SK-N-MC (cell line): ENCODE measurements around the gene MPC1.
"Not testable (repeated sequence)": the region's sequence is repeated elsewhere in the genome, so short reads cannot be mapped to it uniquely, and the experiment has no call there.

ENCODE experiments used
- DNase-seq: peaks from one replicate; pipeline ENCODE4 v3.0.0-alpha.2; 2011; ENCODE audit warnings: low read depth, low spot score
- H3K27ac ChIP-seq: fragments of 200-600 bp; sonication (generic); 2 replicates; pipeline ENCODE4 v1.5.1; 2016; ENCODE audit warnings: mixed run types
- H3K36me3 ChIP-seq: fragments of 200-600 bp; sonication (generic); 2 replicates; pipeline ENCODE4 v1.6.1; 2017; ENCODE audit warnings: antibody characterized with exemption, low read length, mixed read lengths; ENCODE audit not compliant: insufficient read depth
- H3K4me3 ChIP-seq: fragments of 200-600 bp; sonication (generic); 2 replicates; pipeline ENCODE4 v1.5.1; 2016
- H3K9ac ChIP-seq: fragments of 200-600 bp; sonication (generic); 2 replicates; pipeline ENCODE4 v1.8.0; 2017; ENCODE audit warnings: mixed run types, mixed read lengths; ENCODE audit not compliant: insufficient read length
- H3K9me3 ChIP-seq: fragments of 200-600 bp; sonication (generic); 2 replicates; pipeline ENCODE4 v1.6.1; 2017; ENCODE audit warnings: low read depth, mild to moderate bottlenecking, antibody characterized with exemption, low read length, moderate library complexity, mixed read lengths
- EZH2 ChIP-seq: fragments of 200-600 bp; sonication (generic); IDR thresholded peaks from one replicate; pipeline ENCODE4 v1.6.1; 2017; ENCODE audit warnings: antibody characterized with exemption
- FOXP2 ChIP-seq: optimal IDR thresholded peaks from 2 replicates; pipeline ENCODE3; 2011; ENCODE audit warnings: mild to moderate bottlenecking, moderate library complexity; ENCODE audit not compliant: insufficient read depth; ENCODE audit errors: extremely low read length, control extremely low read depth
- POLR2AphosphoS5 ChIP-seq: IDR thresholded peaks from 2 replicates; pipeline ENCODE4 v1.6.1; 2012; ENCODE audit warnings: mild to moderate bottlenecking, low read depth, low read length, borderline replicate concordance

MPC1 gene

GRCh38 chr6:166411271-166411670 is 28.5 kb upstream of the MPC1 start:
- H3K9ac ChIP-seq = no peak overlapping the region
- no peak overlapping the region for H3K4me3 ChIP-seq
- TF ChIP-seq FOXP2 = no peak
- no peak for TF ChIP-seq EZH2
- no peak for DNase-seq
- H3K36me3 ChIP-seq = no peaks in the 10 kb centered on the region
- H3K9me3 ChIP-seq = no peaks in the 10 kb centered on the region
- no peak overlapping the region for H3K27ac ChIP-seq

DNA sequence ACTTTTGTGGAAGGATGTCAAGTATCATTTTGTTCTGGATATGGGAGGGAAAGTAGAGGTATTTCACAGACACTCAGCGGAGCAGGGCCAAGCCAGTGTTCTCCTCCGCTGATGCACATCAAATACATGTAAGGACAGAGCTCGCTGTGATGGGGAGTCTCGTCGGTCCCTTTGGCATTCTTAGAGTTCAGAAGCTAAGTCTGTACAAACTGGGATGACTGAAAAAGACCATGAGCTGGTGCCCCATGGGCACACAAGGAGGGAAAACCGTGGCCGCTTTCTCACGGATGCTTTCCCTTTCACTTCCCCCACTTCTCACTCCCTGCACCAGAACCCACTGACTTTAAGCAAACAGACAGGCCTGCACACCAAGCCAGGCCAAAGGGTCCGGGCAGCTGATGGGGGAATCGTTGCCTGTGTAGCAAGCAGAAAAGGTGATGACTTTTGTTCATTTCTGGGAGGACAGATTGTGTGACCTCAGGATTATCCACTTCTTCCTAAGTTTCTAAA is 27.7 kb upstream of the MPC1 start:
- Histone ChIP-seq H3K36me3 (no peaks in the 10 kb centered on the region), H3K4me3 (no peak overlapping the region), H3K27ac (no peak overlapping the region), H3K9ac (no peak overlapping the region), H3K9me3 (no peaks in the 10 kb centered on the region)
- TF ChIP-seq FOXP2 (no peak), EZH2 (no peak), POLR2AphosphoS5 (no peak)
- no peak for DNase-seq

GRCh38 chr6:166408936-166409755 is 26.4 kb upstream of the MPC1 start:
- no peaks in the 10 kb centered on the region for H3K36me3 ChIP-seq
- H3K4me3 ChIP-seq = peak overlapping the region; percentile 14; the same call in 1 of the 2 replicates
- DNase-seq = no peak
- no peaks in the 10 kb centered on the region for H3K9me3 ChIP-seq
- no peak overlapping the region for H3K9ac ChIP-seq
- TF ChIP-seq POLR2AphosphoS5 (no peak), EZH2 (no peak), FOXP2 (no peak)
- H3K27ac ChIP-seq = no peak overlapping the region

- no peak overlapping the region for H3K4me3 ChIP-seq
- H3K9me3 ChIP-seq = no peaks in the 10 kb centered on the region
- DNase-seq = no peak
- H3K36me3 ChIP-seq = no peaks in the 10 kb centered on the region
- no peak for TF ChIP-seq FOXP2
- no peak for TF ChIP-seq EZH2
- TF ChIP-seq POLR2AphosphoS5 = no peak
- H3K27ac ChIP-seq = no peak overlapping the region
- no peak overlapping the region for H3K9ac ChIP-seq
These were observed 23.5 kb upstream of the MPC1 start for GRCh38 chr6:166406197-166406596.

- TF ChIP-seq POLR2AphosphoS5 = no peak
- no peak for TF ChIP-seq FOXP2
- TF ChIP-seq EZH2 = no peak
- Histone ChIP-seq H3K9ac (no peak overlapping the region), H3K27ac (no peak overlapping the region), H3K9me3 (no peaks in the 10 kb centered on the region), H3K4me3 (no peak overlapping the region), H3K36me3 (no peaks in the 10 kb centered on the region)
- no peak for DNase-seq
These were observed 22.6 kb upstream of the MPC1 start for GRCh38 chr6:166405386-166405785.

GRCh38 chr6:166402582-166403277 is 20.0 kb upstream of the MPC1 start:
- Histone ChIP-seq H3K4me3 (peak overlapping the region; percentile 26), H3K36me3 (no peaks in the 10 kb centered on the region), H3K27ac (peak overlapping the region; percentile 37; the same call in 1 of the 2 replicates), H3K9me3 (no peaks in the 10 kb centered on the region), H3K9ac (no peak overlapping the region)
- TF ChIP-seq POLR2AphosphoS5 = no peak
- TF ChIP-seq FOXP2 = no peak
- no peak for TF ChIP-seq EZH2
- peak; percentile 47 for DNase-seq

GRCh38 chr6:166400649-166401250 is 18.0 kb upstream of the MPC1 start:
- H3K9ac ChIP-seq, H3K27ac ChIP-seq, H3K36me3 ChIP-seq, H3K9me3 ChIP-seq, H3K4me3 ChIP-seq: not testable (repeated sequence)
- peak; percentile 40 for DNase-seq

DNA sequence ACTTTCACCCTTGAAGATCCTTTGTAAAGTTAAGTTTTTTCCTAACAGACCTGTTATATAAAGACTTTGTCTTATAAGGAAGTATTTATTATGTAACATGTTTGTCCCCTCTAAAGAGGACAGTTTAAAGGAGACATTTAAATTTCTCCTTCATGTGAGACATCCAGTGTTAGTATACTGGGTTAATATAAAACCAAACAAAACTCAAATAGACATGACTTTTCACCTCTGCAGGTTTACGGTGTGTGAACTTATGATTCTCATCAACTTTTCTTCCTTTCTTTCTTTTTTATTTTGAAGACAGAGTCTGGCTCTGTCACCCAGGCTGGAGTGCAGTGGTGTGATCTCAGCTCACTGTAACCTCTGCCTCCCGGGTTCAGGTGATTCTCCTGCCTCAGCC is 17.4 kb upstream of the MPC1 start:
- Histone ChIP-seq H3K36me3 (no peaks in the 10 kb centered on the region), H3K27ac (no peak overlapping the region), H3K9me3 (no peaks in the 10 kb centered on the region), H3K4me3 (no peak overlapping the region), H3K9ac (no peak overlapping the region)
- DNase-seq = no peak
- no peak for TF ChIP-seq EZH2
- TF ChIP-seq POLR2AphosphoS5 = no peak
- no peak for TF ChIP-seq FOXP2
